Effector memory CD4-positive, alpha-beta T cell (primary cell): ENCODE data around the gene CAPNS2.

Experiments
- DNase-seq, 3 donors: peaks; one replicate each; pipeline ENCODE4 v3.0.0-alpha.2; 2020
- H3K27ac ChIP-seq: 2 replicates; pipeline ENCODE4 v1.7.0; 2013; ENCODE audit warnings: mild to moderate bottlenecking, low read length, moderate library complexity; ENCODE audit not compliant: insufficient read depth, poor library complexity, severe bottlenecking
- H3K27me3 ChIP-seq: replicated peaks from 2 replicates; pipeline ENCODE4 v1.7.0; 2013; ENCODE audit warnings: mild to moderate bottlenecking, low read length; ENCODE audit not compliant: insufficient read depth, control insufficient read depth, poor library complexity, severe bottlenecking
- H3K36me3 ChIP-seq: 2 replicates; pipeline ENCODE4 v1.7.0; 2013; ENCODE audit warnings: mild to moderate bottlenecking, low read length, moderate library complexity; ENCODE audit not compliant: control insufficient read depth, insufficient read depth
- H3K4me1 ChIP-seq: 2 replicates; pipeline ENCODE4 v1.7.0; 2013; ENCODE audit warnings: low read length, mild to moderate bottlenecking; ENCODE audit not compliant: control insufficient read depth, insufficient read depth, poor library complexity, severe bottlenecking
- H3K4me3 ChIP-seq: 2 replicates; pipeline ENCODE4 v1.7.0; 2013; ENCODE audit warnings: low read length, low read depth, mild to moderate bottlenecking; ENCODE audit not compliant: insufficient read depth, poor library complexity, severe bottlenecking
- H3K9me3 ChIP-seq: 2 replicates; pipeline ENCODE4 v1.7.0; 2013; ENCODE audit warnings: mild to moderate bottlenecking, low read length, moderate library complexity; ENCODE audit not compliant: control insufficient read depth

CAPNS2 gene

DNA sequence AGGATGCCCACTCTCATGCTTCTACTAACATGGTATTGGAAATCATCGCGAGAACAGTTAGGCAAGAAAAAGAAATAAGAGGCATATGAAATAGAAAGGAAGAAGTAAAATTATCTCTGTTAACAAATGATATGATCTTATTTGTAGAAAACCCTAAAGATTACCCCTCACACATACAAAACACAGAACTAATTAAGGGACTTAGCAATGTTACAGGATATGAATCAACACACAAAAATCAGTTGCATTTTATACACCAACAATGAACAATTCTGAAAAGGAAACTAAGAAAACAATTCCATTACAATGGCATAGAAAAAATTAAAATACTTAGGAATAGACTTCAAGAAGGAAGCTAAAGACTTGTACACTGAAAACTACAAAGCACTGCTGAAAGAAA lies 2.7 kb upstream of the CAPNS2 start:
- Histone ChIP-seq H3K27ac (no peak overlapping the region), H3K9me3 (no peaks in the 10 kb centered on the region), H3K4me1 (no peaks in the 10 kb centered on the region), H3K27me3 (no peaks in the 10 kb centered on the region), H3K36me3 (no peaks in the 10 kb centered on the region), H3K4me3 (no peak overlapping the region)
- DNase-seq = no peak

DNA sequence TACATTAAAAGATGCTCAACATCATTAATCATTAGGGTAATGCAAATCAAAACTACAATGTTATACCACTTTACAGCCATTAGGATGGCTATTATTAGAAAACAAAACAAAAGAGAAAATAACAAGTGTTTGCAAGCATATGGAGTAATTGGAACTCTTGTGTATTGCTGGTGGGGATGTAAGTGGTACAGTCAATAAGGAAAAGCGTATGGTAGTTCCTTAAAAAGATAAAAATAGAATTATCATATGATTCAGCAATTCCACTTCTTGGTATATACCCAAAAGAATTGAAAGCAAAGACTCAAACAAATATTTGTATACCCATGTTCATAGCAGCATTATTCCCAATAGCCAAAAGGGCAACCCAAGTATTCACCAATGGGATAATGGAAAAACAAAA lies 1.4 kb upstream of the CAPNS2 start:
- Histone ChIP-seq H3K4me1 (no peaks in the 10 kb centered on the region), H3K9me3 (no peaks in the 10 kb centered on the region), H3K27me3 (no peaks in the 10 kb centered on the region), H3K36me3 (no peaks in the 10 kb centered on the region), H3K4me3 (no peak overlapping the region), H3K27ac (no peak overlapping the region)
- no peak for DNase-seq

GRCh38 chr16:55567382-55567781 lies 898 bp downstream of the CAPNS2 start:
- no peaks in the 10 kb centered on the region for H3K36me3 ChIP-seq
- H3K4me1 ChIP-seq = no peaks in the 10 kb centered on the region
- no peaks in the 10 kb centered on the region for H3K27me3 ChIP-seq
- no peak for DNase-seq
- H3K4me3 ChIP-seq = no peak overlapping the region
- H3K9me3 ChIP-seq = no peaks in the 10 kb centered on the region
- H3K27ac ChIP-seq = no peak overlapping the region

- H3K4me1 ChIP-seq = no peaks in the 10 kb centered on the region
- H3K27me3 ChIP-seq = no peaks in the 10 kb centered on the region
- no peak overlapping the region for H3K27ac ChIP-seq
- no peak overlapping the region for H3K4me3 ChIP-seq
- DNase-seq = no peak
- H3K36me3 ChIP-seq = no peaks in the 10 kb centered on the region
- no peaks in the 10 kb centered on the region for H3K9me3 ChIP-seq
Observed at GRCh38 chr16:55568207-55568606, 1.7 kb downstream of the CAPNS2 start.

GRCh38 chr16:55569025-55569424 lies 2.5 kb downstream of the CAPNS2 start:
- DNase-seq = no peak
- H3K27me3 ChIP-seq = no peaks in the 10 kb centered on the region
- no peak overlapping the region for H3K27ac ChIP-seq
- no peaks in the 10 kb centered on the region for H3K9me3 ChIP-seq
- H3K4me3 ChIP-seq = no peak overlapping the region
- no peaks in the 10 kb centered on the region for H3K4me1 ChIP-seq
- H3K36me3 ChIP-seq = no peaks in the 10 kb centered on the region

DNA sequence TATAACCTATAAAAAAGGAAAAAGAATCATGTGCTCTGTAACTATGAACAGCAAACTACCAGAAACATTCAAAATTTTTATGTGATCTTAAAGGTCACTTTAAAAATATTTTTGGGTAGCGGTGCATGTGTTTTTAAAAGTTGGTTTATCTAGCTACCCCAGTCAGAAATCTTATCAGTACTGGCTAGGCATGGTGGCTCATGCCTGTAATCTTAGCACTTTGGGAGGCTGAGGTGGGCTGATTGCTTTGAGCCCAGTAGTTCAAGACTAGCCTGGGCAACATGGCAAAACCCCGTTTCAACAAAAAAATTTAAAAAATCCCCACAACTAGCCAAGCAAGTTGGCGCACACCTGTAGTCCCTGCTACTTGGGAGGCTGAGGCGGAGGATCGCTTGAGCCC lies 3.7 kb downstream of the CAPNS2 start:
- no peaks in the 10 kb centered on the region for H3K9me3 ChIP-seq
- no peak overlapping the region for H3K27ac ChIP-seq

GRCh38 chr16:55571191-55571897 lies 4.9 kb downstream of the CAPNS2 start:
- no peaks in the 10 kb centered on the region for H3K9me3 ChIP-seq
- H3K4me3 ChIP-seq = no peak overlapping the region
- no peaks in the 10 kb centered on the region for H3K36me3 ChIP-seq
- H3K4me1 ChIP-seq = no peaks in the 10 kb centered on the region
- no peak for DNase-seq
- no peaks in the 10 kb centered on the region for H3K27me3 ChIP-seq
- no peak overlapping the region for H3K27ac ChIP-seq

More for the DNA sequence above, 3.7 kb downstream of the CAPNS2 start:
- Histone ChIP-seq H3K4me1 (no peaks in the 10 kb centered on the region), H3K4me3 (no peak overlapping the region), H3K27me3 (no peaks in the 10 kb centered on the region), H3K36me3 (no peaks in the 10 kb centered on the region)
- DNase-seq = no peak

DNA sequence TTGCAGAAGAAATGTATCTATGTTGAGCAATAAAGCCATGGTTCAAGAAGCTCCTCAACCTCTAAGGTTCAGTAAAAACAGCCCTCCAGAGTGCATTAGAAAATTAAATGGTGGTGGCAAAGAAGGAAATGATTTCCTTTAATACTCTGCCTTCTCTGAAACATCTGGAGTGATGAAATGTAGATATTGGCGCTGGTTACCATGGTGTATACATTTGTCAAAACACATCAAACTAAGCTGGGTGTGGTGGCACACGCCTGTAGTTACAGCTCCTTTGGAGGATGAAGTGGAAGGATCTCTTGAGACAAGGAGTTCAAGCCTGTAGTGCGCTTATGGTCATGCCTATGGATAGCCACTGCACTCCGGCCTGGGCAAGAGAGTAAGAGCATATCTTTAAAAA lies 6.0 kb downstream of the CAPNS2 start:
- Histone ChIP-seq H3K36me3 (no peaks in the 10 kb centered on the region), H3K4me3 (no peak overlapping the region), H3K9me3 (no peaks in the 10 kb centered on the region), H3K4me1 (no peaks in the 10 kb centered on the region), H3K27me3 (no peaks in the 10 kb centered on the region), H3K27ac (no peak overlapping the region)
- no peak for DNase-seq

- Histone ChIP-seq H3K36me3 (no peaks in the 10 kb centered on the region), H3K4me1 (no peaks in the 10 kb centered on the region), H3K27me3 (no peaks in the 10 kb centered on the region), H3K27ac (no peak overlapping the region), H3K9me3 (no peaks in the 10 kb centered on the region), H3K4me3 (no peak overlapping the region)
- no peak for DNase-seq
Observed at GRCh38 chr16:55574811-55575210, 8.3 kb downstream of the CAPNS2 start.

- H3K27ac ChIP-seq = no peak overlapping the region
- no peak overlapping the region for H3K4me3 ChIP-seq
- DNase-seq = no peak
- no peaks in the 10 kb centered on the region for H3K4me1 ChIP-seq
- no peaks in the 10 kb centered on the region for H3K36me3 ChIP-seq
- no peaks in the 10 kb centered on the region for H3K9me3 ChIP-seq
- no peaks in the 10 kb centered on the region for H3K27me3 ChIP-seq
Observed at GRCh38 chr16:55575496-55575895, 9.0 kb downstream of the CAPNS2 start.
